ENCODE results near the gene BATF2.
A peak's percentile ranks its signal among the peaks of the same experiment; 100 is the strongest.
"Not testable (repeated sequence)": the region's sequence is repeated elsewhere in the genome, so short reads cannot be mapped to it uniquely, and the experiment has no call there.

The BATF2 gene

DNA sequence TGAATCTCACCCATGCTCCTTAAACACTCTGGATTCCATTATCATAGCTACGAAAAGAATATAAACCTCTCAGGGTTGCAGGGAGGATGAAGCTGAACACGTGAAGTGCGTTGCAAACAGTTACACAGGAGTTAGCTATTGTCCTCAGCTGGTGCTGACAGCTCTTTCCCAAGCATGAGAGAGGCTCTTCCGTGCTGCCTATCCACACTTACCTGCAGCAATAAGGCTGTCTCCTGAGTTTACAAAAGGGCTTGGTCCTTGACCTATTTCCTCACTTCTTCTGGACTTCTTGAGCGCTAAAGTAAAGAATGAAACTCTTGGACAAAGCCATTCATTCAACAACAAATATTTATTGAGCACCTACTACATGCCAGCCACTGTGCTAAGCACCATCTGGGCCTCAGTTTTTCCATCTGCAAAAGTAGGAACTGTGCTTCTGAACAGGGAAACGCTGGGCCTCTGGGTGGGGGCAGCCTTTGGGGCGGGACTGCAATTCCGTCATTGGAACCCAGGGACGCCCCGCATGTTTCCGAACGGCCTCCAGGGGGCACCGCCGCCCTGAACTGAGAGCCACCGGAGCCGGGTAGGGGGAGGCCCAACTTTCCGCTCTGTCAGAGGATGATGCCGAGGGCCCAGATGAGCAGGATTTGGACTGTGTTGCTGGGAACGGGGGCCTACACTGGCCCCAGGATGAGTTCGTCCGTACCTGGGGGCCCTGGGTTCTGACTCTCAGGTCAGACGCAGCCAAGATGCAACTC, 16.5 kb upstream of the BATF2 start:
- DNase-seq, result peak; percentile 93

DNA sequence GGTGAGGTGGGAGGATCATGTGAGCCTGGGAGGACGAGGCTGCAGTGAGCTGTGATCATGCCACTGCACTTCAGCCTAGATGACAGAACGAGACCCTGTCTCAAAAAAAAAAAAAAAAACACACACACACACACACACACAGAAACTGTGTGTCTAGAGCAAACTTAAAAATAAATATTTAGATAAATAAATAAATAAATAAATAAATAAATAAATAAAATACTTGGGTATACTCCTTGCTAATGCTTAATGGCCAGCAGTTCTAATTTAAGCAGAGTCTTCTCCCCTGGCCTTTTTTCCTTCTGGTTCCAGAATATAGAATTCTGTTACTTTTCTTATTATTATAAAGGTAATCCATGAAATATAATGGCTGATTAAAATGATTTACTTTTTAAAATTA, 12.1 kb upstream of the BATF2 start:
- no peak for DNase-seq

DNA sequence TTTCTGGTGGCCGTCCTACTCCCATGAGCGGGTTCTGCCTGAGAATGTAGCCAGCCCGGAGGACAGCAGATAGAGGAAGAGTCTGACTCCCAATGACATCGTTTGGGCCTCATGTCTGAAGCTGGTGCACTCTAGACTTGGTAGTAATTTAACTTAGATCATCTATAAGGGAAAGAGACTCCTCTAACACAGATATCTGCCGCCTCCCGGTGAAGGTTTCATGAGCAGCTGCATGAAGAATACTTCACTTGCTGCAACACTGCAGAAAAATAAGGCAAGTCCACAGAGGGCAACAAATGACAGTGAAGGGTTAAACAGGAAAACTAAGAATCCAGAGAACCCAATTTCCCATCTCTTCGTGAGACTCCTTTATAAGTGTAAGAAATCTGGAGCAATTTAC, 11.2 kb upstream of the BATF2 start:
- DNase-seq, result no peak

DNA sequence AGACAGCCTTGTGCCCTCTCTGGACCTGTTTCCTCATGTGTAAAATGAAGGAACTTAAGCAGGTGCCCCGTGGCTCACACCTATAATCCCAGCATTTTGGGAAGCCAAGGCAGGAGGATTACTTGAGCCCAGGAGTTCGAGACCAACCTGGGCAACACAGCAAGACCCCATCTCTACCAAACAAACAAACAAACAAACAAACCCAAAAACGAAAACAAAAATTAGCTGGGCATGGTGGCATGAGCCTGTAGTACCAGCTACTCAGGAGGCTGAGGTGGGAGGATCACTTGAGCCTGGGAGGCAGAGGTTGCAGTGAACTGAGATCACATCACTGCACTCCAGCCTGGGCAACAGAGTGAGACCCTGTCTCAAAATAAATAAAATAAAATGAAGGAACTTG, 7.2 kb upstream of the BATF2 start:
- DNase-seq, result not testable (repeated sequence)

DNA sequence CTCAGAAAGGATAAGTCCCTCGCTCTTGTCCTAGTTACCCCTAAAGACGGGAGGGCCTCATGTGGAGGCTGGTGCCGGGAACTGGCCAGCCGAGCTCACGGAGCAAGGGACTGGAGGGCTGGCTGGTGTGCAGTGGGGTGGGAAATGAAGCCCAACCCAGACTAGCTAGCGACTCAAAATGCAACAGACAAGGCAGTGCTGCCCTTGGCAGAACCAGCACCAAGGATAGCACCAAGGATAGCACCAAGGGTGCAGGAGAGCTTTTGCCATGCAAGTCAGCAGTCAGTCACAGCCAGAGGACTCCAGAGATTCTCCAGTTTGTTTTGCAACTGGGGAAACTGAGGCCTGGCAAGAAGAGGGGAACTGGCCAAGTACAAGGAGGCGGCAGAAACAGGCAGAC, 6.5 kb upstream of the BATF2 start:
- no peak for DNase-seq

DNA sequence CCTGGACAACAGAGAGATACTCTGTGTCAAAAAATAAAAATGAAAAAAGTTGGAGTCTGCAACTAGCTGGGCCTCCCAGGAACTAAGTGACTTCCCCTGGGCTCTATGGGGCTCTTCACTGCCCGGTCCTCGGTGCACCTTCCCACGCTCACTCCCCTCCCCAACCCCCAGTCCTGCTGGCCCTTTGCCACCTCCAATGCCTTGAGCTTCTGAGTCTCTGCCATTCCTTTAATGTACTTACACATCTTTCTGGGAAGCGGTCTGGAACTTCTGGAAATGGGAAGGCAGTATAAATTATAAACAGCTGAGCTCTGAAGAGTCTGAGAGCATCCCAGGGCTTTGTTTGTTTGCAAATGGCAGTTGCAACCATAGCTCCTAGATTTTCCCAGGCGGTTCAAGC, 5.9 kb upstream of the BATF2 start:
- no peak for DNase-seq

DNA sequence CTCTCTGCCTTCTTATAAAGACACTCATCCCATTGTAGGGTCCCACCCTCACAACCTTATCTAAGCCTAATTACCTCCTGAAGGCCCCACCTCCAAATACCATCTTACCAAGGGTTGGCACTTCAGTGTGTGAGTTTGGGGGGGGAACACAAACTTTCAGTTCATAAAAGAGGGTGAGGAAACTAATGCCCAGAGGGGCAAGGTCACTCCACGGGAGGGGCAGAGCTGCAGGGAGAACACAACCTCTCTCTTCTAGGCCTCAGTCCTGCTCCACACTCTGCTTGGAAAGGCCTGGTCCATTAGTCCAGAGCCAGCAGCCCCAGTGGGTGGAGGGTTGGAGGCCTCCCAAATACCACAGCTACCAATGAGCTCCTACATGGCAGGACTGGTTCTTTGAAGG, 2.7 kb upstream of the BATF2 start:
- no peak for DNase-seq

DNA sequence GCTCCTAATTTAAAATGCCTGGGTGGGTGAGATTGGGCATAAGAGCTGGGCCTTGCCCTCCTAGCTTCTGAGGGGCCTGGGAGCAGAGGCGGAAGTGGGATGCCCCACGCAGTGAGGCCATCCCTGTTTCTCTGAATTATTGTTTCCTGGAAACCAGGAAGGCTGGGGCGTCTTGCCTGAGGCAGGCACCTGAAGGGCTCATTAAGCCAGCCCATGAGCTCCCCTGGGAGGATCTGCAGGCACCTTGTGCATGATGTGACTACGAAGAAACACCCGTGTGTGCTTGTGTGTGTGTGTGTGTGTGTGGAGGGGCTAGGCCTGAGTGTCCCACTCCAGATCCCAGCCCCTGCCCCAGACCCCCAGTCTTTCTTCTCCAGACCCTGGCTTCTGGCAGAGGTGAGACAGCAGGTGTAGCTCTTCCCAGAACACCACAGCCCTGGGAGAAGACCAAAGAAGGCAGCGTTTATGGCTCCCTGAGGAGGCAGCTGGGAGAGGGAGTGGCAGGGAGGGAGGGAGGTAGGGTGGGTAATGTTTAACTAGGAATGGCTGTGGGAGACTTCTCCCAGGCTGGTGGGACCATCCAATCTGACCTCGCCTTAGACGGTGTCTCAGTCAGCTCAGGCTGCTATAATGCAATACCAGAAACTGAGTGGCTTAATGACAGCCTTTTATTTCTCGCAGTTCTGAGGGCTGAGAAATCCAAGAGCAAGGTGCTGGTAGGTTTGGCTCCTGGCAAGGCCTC, 2.1 kb upstream of the BATF2 start:
- DNase-seq, result peak; percentile 39

DNA sequence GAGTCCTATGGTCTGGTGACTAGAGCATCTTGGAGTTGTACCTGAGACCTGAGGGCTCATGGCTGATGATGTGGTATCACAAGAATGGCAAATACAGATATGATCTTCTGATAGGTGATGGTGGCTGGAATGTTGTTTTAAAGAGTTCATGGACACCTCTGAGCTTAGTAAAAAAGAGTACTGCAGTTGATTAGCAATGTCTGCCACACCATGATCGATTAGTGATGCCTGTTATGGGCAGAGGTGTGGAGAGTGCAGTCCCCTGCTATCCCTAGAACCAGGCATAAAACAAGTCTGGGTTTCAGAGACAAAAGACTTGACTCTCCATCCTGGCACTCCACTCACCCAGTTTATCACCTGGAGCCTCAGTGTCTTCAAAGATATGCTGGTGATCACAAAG, 1.4 kb upstream of the BATF2 start:
- DNase-seq, result peak; percentile 42

DNA sequence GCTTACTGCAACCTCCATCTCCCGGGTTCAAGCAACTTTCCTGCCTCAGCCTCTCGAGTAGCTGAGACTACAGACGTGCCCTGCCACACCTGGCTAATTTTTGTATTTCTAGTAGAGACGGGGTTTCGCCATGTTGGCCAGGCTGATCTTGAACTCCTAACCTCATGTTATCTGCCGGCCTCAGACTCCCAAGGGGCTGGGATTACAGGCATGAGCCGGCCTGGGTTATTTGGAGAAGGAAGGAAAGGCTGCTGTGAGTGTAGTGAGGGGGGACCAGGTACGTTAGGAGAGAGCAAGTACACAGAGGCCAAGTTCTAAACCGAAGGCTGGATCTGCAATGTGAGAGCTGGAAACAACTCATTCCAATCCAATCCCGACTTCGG, 453 bp downstream of the BATF2 start:
- no peak for DNase-seq

DNA sequence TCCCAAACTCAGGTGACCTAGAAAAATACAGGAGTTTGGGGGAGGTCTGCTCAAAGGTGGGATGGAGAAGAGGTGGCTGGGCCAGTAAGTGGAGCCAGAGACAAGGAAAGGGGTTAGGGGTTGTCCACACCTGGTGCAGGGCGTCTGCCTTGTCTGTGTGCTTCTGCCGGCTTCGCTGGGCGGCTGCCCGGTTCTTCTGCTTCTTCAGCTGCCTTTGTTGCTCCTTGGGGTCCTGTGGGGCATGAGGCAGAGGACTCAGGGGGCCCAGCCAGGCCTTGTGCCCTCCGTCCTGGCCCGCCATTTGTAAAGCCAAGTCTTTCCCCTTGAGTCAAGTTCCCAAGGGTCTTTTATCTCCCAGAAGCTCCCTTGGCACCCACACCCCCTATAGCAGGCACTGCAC, 2.5 kb downstream of the BATF2 start:
- DNase-seq, result no peak

DNA sequence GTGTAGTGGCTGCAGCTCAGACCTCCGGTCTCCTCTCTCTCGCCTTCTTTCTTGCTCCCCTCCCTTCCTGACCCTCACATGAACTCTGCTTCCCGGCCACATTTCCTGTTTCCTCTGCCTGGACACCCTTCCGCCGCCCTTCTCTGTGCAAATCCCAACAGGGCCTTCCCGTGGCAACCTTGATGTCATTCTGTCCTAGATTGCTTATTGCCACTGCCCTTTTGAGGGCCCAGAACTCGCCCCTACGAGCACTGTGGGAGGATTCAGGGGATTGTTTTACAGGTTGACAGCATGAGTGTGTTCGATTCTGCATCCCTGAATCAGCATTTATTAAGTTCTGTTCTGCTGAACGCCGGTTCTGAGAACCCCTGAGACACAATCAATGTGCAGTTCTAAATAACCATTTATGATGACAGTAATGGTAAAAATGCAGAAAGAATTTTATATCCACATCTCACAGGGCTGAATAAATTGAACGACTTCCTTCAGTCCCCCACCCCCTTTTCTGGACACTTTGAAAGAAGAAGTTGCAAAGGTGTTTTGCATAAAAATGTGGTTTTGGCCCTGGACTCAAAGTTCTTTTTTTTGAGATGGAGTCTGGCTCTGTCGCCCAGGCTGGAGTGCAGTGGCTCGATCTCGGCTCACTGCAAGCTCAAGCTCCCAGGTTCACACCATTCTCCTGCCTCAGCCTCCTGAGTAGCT, 6.4 kb downstream of the BATF2 start:
- no peak for DNase-seq

DNA sequence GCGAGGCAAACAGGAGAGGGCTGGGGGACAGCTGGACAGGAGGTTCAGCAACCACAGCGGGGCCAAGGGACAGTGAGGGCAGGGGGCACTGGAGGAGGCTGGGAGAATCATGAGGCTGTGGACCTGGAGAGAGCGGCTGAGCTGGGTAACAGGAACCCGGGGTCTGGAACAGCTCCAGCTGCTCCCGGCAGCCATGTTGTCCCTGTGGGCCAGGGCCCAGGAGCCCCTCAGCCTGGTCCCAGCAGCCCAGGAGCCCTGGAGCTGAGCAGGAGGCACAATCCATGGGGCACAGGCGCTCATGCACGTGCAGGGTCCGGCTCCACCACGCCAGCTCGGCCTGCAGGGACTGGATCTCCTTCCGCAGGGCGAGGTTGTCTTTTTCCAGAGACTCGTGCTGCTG, 7.4 kb downstream of the BATF2 start:
- no peak for DNase-seq

DNA sequence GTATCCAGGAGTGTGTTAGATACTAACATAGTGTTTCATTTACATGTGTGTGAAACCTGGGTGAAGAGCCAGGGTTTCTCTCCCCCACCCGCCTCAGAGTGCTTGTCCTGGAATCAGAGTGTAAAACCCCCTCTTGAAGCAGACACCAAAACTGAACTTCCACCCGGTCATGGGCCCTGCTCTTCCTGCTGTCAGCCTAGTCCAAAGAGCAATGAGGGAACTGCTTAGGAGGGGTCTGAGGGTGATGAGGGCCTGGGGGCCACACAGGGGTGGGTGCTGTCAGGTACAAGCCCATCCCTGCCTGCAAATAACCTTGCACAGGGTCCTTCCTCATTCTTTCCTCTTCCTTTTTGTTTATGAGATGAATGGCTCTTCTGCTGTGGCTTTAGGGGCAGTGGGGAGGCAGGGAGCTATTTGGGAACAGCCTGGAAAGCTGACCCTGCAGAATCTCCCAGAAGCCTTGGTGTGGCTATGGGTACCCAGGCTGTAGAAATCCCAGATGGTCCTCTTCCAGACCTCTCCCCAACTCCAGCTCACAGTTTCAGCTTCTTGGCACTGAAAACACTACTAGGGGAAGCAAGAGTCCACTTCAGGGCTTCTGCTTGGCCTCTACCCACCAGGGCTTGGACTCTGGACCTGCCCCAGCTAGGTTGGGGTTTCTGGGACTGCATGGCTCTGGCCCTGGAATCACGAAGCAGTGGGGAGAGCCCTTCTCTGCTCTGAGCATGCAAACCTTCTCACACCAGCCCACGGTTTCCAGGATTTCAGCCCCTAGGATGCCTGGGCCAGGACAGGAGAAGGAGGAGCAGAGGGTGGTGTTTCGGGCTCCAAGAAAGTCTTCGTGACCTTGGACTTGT, 8.5 kb downstream of the BATF2 start:
- DNase-seq, result no peak

DNA sequence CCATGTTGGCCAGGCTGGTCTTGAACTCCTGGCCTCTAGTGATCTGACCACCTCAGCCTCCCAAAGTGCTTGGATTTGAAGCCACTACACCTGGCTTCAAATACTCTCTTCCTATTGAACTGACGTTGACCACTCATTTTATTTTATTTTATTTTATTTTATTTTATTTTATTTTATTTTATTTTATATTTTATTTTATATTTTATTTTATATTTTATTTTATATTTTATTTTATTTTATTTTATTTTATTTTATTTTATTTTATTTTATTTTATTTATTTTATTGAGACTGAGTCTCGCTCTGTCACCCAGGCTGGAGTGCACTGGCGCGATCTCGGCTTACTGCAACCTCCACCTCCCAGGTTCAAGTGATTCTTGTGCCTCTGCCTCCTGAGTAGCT, 13.4 kb downstream of the BATF2 start:
- DNase-seq, result not testable (repeated sequence)

DNA sequence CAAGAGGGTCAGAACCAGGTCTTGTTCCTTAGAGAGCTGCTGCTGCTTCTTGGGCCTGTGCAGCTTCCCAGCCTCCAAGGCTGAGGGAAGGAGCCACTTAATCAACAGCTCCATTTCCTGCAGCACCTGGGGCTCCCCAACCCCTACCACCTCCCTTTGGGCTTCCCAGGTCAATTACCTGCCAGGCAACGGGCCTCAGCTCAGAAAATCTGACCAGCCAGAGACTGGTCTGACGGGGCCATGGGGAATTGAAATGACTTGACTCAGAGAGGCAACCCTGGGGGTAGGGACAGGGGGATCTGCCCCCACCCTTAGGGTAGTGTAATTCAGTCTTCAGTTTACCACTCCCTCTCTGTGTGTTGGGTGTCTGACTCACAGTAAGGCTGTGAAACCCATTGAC, 20.1 kb downstream of the BATF2 start:
- no peak for DNase-seq

DNA sequence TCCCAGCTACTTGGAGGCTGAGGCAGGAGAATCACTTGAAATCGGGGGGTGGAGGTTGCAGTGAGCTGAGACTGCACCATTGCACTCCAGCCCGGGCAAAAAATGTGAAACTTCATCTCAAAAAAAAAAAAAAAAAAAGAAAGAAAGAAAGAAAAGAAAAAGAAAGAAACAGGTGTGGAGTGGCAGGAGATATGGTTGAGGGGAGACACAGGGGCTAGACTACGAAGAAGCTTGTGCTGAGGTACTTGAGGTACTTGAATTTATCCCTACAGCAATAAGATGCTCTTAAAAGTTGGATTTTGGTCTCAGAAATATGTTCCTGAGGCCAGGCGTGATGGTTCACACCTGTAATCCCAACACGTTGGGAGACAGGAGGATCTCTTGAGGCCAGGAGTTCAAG, 22.6 kb downstream of the BATF2 start:
- DNase-seq, result no peak

DNA sequence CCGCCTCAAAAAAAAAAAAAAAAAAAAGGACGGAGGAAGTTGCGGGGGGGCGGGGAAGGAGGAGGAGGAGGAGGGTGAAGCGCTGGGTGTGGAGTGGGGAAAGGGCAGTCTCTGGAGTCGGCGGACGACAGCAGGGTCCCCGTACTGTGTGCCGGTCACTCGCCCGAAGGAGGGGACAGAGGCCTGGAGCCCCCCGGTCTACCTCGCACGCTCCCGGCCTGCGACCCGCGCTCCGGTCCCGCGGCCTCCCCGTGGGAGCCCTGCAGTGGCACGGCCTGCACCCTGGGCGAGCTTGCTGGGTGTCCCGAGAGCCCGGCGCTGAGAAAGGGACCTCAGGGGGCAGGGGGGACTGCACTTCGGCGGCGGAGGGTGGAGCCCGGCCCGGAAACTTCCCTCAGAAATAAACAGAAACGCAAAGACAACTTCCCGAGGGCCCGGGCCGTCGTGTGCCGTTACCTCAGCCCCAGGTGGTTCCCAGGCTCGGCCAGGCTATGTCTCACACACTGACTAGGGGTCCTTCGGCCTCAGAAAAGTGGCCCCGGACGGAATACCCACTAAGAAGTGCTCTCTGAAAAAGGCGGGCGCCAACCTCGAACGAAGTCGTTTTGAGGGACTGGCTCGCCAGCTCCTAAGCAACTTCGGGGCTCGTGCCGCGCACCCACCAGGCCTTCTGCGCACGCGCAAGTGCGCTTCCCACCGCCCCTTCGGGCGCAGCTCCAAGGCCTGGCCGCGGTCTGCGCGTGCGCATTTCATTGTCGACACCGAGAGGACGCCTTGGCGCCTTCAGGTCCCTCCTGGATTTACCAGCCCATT, 25.1 kb downstream of the BATF2 start, which contains the start of gene MAJIN:
TSS of gene MAJIN (minus strand) at position 688 of the 813 bp plus-strand sequence. CDS start 12,703 bp downstream, outside the sequence.
- DNase-seq, result peak; percentile 92

DNA sequence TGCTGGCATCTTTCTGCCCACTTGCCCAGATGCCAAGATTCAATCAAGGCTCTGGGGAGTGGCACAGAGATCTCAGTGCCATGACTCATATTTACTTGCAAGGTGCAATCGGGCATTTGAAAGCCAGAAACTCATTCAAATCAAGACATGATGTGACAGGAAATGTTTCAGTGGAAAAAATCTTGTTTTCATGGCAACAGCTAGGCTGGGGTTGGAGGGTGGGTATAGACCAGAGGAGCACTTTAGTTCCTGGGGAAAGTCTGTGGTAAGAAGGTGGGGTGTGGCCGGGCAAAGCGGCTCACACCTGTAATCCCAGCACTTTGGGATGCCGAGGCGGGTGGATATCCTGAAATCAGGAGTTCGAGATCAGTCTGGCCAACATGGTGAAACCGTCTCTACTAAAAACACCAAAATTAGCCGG, 26.0 kb downstream of the BATF2 start:
- peak; percentile 90 for DNase-seq

DNA sequence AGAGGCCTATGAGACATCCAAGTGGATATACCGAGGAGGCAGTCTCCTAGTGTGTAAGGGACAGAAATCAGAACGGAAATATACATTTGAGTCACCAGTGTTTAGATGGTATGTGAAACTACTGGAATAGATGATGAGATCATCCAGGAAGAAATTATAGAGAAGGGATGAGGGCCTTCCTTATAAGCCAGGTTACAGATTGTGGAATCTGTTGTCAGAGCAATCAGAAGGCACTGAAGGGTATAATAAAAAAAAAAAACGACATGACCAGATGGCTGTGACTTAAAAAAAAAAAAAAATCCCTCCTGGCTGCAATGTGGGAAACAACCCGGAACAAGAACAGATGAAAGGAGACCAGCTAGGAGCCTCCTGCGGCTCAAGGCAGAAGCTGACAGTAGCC, 27.6 kb downstream of the BATF2 start:
- peak; percentile 57 for DNase-seq

DNA sequence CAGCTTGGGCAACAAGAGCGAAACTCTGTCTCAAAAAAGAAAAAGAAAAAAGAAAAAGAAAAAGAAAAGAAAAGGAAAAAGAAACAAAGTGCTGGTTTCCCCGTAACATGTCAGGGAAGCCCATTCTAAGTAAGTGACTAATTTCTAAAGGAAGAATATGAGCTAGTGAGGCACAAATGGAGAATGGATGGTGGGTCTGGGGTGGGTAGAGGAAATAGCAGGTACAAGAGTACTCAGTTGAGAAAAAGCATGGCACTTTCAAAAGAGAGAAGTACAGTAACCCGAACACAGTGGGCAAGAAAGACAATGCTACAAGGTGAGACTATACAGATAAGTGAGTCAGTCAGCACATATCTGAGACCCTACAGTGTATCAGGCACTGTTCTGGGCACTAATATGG, 29.4 kb downstream of the BATF2 start:
- DNase-seq, result peak; percentile 70

DNA sequence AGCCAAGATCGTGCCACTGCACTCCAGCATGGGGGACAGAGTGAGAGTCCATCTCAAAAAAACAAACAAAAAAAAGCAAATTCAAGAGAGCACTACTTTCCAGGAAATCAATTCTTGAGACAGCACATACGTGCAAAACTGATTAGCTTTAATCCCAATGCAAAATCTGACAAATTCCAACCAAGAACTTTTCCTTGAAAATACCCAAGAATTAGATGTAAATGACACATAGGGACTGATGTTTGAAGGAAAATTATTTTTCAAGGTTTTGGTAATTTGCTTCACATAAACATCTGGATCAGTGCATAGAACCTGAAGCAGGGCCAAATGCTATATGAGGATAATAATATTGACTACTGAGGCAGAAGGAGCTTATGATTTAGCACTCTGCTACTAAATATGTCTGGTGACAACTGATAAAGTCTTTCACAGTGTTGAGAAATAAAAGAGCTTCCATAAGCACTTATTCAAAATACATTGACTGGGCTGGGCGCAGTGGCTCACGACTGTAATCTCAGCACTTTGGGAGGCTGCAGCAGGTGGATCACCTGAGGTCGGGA, 33.6 kb downstream of the BATF2 start:
- no peak for DNase-seq
